Ascending aorta (tissue), 2 donors: Measurements from ENCODE around the gene GMNC. TPM values are rescaled to one million over a fixed set of nuclear protein-coding genes. Genes with fewer than 3 reads are reported as not detected.

Experiments
- DNase-seq, 2 donors: peaks; one replicate each; pipeline ENCODE4 v3.0.0-alpha.2; 2019; ENCODE audit warnings: low spot score in 2 of 2
- H3K27ac ChIP-seq, 2 donors: fragments of 200-600 bp; sonication (generic); one replicate each; pipeline ENCODE4 v1.5.1; 2016 to 2017; ENCODE audit warnings: mild to moderate bottlenecking in 1 of 2
- H3K27me3 ChIP-seq: fragments of 200-600 bp; sonication (generic); one replicate; pipeline ENCODE4 v1.5.1; 2017
- H3K36me3 ChIP-seq, 2 donors: fragments of 200-600 bp; sonication (generic); one replicate each; pipeline ENCODE4 v1.5.1; 2016
- H3K4me1 ChIP-seq, 2 donors: fragments of 200-600 bp; sonication (generic); one replicate each; pipeline ENCODE4 v1.5.1; 2016 to 2017; ENCODE audit warnings: mild to moderate bottlenecking in 1 of 2
- H3K4me3 ChIP-seq, 2 donors: fragments of 200-600 bp; sonication (generic); one replicate each; pipeline ENCODE4 v1.5.1; 2016 to 2017; ENCODE audit warnings: mild to moderate bottlenecking in 1 of 2
- H3K9me3 ChIP-seq, 2 donors: fragments of 200-600 bp; sonication (generic); one replicate each; pipeline ENCODE4 v1.5.1; 2016
- intact Hi-C: fragments of 100-400 bp; cut with DNase I; formaldehyde crosslinking; loops from one replicate; pipeline ENCODE4 v1.15.1; 2023
- total RNA-seq: library from RNA; depleted of rRNA; stranded (reverse); fragments of >200 nt; gene quantifications from one replicate; pipeline ENCODE4 v1.1.0, GENCODE V29; 2016
- TF ChIP-seq, protein P1 (sequence below), 3 experiments: fragments of 200-600 bp in 2 of 3; fragments of 450-650 bp in 1 of 3; sonication (generic) in 2 of 3; IDR thresholded peaks; one replicate each; pipeline ENCODE4 v1.5.1; 2016 to 2019; ENCODE audit warnings: antibody characterized with exemption in 3 of 3, mild to moderate bottlenecking in 1 of 3, moderate library complexity in 1 of 3

Gene GMNC
- total RNA-seq, 1 donor from 2014 or later: not detected

GRCh38 chr3:190860521-190860920 is 2.0 kb downstream of the GMNC start:
- Histone ChIP-seq H3K36me3 (no peaks in the 10 kb centered on the region), H3K27me3 (no peaks in the 10 kb centered on the region), H3K4me3 (no peak overlapping the region), H3K9me3 (no peaks in the 10 kb centered on the region), H3K4me1 (no peaks in the 10 kb centered on the region), H3K27ac (no peak overlapping the region)
- no peak for DNase-seq
- TF ChIP-seq, protein P1, sequence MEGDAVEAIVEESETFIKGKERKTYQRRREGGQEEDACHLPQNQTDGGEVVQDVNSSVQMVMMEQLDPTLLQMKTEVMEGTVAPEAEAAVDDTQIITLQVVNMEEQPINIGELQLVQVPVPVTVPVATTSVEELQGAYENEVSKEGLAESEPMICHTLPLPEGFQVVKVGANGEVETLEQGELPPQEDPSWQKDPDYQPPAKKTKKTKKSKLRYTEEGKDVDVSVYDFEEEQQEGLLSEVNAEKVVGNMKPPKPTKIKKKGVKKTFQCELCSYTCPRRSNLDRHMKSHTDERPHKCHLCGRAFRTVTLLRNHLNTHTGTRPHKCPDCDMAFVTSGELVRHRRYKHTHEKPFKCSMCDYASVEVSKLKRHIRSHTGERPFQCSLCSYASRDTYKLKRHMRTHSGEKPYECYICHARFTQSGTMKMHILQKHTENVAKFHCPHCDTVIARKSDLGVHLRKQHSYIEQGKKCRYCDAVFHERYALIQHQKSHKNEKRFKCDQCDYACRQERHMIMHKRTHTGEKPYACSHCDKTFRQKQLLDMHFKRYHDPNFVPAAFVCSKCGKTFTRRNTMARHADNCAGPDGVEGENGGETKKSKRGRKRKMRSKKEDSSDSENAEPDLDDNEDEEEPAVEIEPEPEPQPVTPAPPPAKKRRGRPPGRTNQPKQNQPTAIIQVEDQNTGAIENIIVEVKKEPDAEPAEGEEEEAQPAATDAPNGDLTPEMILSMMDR (IDR thresholded peaks at IDR 0.05): no peak
- intact Hi-C loops: loop anchor here (10.0 kb wide), 1 partner anchor 1796 kb away; no protein-coding TSS in a partner anchor

DNA sequence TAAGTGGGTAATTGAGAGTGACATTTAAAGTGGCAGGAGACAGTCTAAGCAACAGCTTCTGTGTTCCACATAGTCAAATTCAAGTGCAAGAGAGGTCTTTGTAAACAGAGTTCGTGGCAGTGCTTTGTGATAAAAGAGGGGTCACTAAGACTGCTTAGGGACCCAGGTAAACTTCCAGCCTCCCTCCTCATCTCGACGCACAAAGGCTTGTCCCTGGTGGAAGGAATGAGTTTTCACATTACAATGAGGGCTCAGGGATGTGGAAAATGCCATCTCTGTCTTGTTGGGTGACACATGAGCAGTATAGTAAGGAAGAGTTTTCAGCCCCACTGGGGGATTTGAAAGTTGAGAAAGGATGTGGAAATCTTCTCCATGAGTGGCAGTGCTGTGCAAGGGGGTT is 7.3 kb downstream of the GMNC start:
- DNase-seq: no peak
- Histone ChIP-seq H3K4me3 (no peak overlapping the region), H3K27me3 (no peaks in the 10 kb centered on the region), H3K9me3 (no peaks in the 10 kb centered on the region), H3K4me1 (no peaks in the 10 kb centered on the region), H3K36me3 (no peaks in the 10 kb centered on the region), H3K27ac (no peak overlapping the region)
- TF ChIP-seq, protein P1 (IDR thresholded peaks at IDR 0.05): no peak
- intact Hi-C loops: no loop called here

DNA sequence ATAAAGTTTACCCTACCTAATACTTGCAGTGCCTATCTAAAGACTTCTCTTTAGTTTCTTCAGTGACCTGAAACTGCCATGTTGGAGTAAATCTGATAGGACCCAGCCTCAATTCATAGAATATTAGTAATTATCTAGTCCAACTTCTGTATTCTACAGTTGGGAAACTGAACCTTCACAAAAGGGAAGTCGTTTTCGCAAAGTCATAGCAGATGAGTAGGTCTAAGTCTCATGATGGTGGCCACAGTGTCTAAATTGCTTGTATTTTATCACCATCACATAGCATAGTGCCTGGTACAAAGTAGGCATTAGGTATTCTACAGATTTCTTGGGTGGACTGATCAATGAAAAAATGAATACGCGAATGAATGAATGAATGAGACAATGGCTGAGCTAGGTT is 8.4 kb downstream of the GMNC start:
- Histone ChIP-seq H3K27ac (no peak overlapping the region), H3K4me3 (no peak overlapping the region), H3K27me3 (no peaks in the 10 kb centered on the region), H3K4me1 (no peaks in the 10 kb centered on the region), H3K36me3 (no peaks in the 10 kb centered on the region), H3K9me3 (no peaks in the 10 kb centered on the region)
- DNase-seq: no peak
- TF ChIP-seq, protein P1 (IDR thresholded peaks at IDR 0.05): no peak
- intact Hi-C loops: no loop called here

DNA sequence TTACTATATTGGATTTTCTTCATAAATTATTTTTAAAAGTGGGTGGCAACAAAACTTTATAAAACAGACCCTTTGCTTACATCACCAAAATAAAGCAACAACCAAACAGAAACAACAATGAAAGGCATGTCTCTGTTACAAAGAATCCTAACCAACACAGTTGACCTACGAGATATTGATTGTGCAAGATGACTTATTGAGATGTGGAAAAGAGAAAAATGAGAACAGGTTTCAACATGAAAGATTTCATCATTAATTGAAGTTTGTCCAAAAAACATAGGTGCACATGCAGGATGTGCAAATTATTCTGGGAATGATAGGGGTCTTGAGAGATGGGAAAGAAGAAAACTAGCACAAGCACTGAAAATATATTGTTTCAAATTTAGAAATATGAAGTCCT is 9.0 kb downstream of the GMNC start:
- Histone ChIP-seq H3K9me3 (no peaks in the 10 kb centered on the region), H3K27ac (no peak overlapping the region), H3K4me1 (no peaks in the 10 kb centered on the region), H3K4me3 (no peak overlapping the region), H3K27me3 (no peaks in the 10 kb centered on the region), H3K36me3 (no peaks in the 10 kb centered on the region)
- intact Hi-C loops: no loop called here
- TF ChIP-seq, protein P1 (IDR thresholded peaks at IDR 0.05): no peak
- no peak for DNase-seq

DNA sequence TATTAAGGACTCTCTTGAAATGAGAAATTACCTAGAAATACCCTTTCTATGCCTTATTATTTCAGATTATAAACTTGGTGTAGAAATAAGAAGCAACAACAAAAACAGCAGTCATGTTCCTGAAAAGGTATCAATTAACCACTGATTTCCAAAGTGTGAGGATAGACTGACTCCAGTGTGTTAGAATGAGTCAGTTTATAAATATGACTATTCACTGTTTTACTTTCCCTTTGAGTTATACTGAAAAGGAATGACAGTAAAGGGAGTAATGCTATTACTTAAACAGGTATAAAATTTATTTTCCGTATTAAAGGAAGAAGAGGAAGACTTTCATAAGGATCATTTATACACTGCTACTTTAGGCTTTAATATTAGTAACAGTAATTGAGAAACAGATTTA is 12.9 kb downstream of the GMNC start:
- H3K36me3 ChIP-seq: no peaks in the 10 kb centered on the region
- no peak overlapping the region for H3K27ac ChIP-seq
- H3K27me3 ChIP-seq: no peaks in the 10 kb centered on the region
- intact Hi-C loops: no loop called here
- no peak for DNase-seq
- no peaks in the 10 kb centered on the region for H3K9me3 ChIP-seq
- no peak overlapping the region for H3K4me3 ChIP-seq
- TF ChIP-seq, protein P1 (IDR thresholded peaks at IDR 0.05): no peak
- H3K4me1 ChIP-seq: no peaks in the 10 kb centered on the region

- H3K4me1 ChIP-seq: no peaks in the 10 kb centered on the region
- no peak overlapping the region for H3K4me3 ChIP-seq
- H3K27ac ChIP-seq: no peak overlapping the region
- intact Hi-C loops: no loop called here
- no peaks in the 10 kb centered on the region for H3K9me3 ChIP-seq
- no peak for DNase-seq
- no peaks in the 10 kb centered on the region for H3K36me3 ChIP-seq
- TF ChIP-seq, protein P1 (IDR thresholded peaks at IDR 0.05): no peak
- no peaks in the 10 kb centered on the region for H3K27me3 ChIP-seq
Measured at GRCh38 chr3:190848870-190849269, 13.6 kb downstream of the GMNC start.
